ENCODE data around the gene HCRTR1. TPM values are rescaled to one million over a fixed set of nuclear protein-coding genes. Genes with fewer than 3 reads are reported as not detected.

HCRTR1 gene
- total and polyA plus RNA-seq, 10 of the 15 experiments (the other 5 are each of a cell fraction or from before 2014, with no cell fraction given): not detected

- WGBS (ENCODE audit: insufficient coverage, insufficient replicate concordance, low lambda C conversion rate, missing lambda C conversion rate): 59% methylated on average over 11 of the region's 11 CpGs
- no peaks in the 10 kb centered on the region for H4K20me1 ChIP-seq (ENCODE audit: control insufficient read depth, insufficient read depth)
- H3K4me1 ChIP-seq (ENCODE audit: control insufficient read depth, insufficient read depth, low read length): no peaks in the 10 kb centered on the region; the same call in 1 of the 2 replicates
- H2AFZ ChIP-seq (ENCODE audit: control insufficient read depth, low read depth, low read length): no peak overlapping the region
- ChIA-PET CTCF (interaction anchor here (0.9 to 7.3 kb wide), 15 partner anchors 12 to 219 kb away, joined by 3 to 61 read pairs (median 3); partner anchors contain the start of gene HCRTR1), POLR2A (interaction anchor here (2.0 kb wide), 1 partner anchor 27 kb away, joined by 8 read pairs; no protein-coding TSS in a partner anchor), RAD21 (ENCODE audit: unreplicated experiment) (interaction anchor here (1.1 to 2.1 kb wide), 4 partner anchors 21 to 219 kb away, joined by 4 to 5 read pairs (median 4); no protein-coding TSS in a partner anchor), SMC1A (ENCODE audit: uncharacterized antibody, unreplicated experiment) (interaction anchor here (0.5 to 1.7 kb wide), 10 partner anchors 9 to 149 kb away, joined by 3 to 6 read pairs (median 3); partner anchors contain the start of gene HCRTR1)
- intact Hi-C loops (cut with micrococcal nuclease; ENCODE audit: unreplicated experiment) (no loop called here), in situ Hi-C loops (cut with MboI) (no loop called here)
- H3K9me3 ChIP-seq (replicated peaks; ENCODE audit: control insufficient read depth, insufficient read depth, low read length): no peaks in the 10 kb centered on the region
- H3K79me2 ChIP-seq (ENCODE audit: control insufficient read depth, insufficient read depth, low read length): no peaks in the 10 kb centered on the region
- no peaks in the 10 kb centered on the region for H3K27me3 ChIP-seq (replicated peaks in 1 of 2; ENCODE audit: control insufficient read depth in 2 of 2, insufficient read depth in 2 of 2, low read length in 1 of 2)
- FAIRE-seq: no peak
- TF ChIP-seq STAT3 (IDR thresholded peaks at IDR 0.05; ENCODE audit: low read depth, low read length) (no peak), JUNB (IDR thresholded peaks at IDR 0.05) (no peak), KAT2A (conservative IDR thresholded peaks at IDR 0.05; ENCODE audit: control insufficient read depth, low read depth, low read length) (no peak), CBFB (IDR thresholded peaks at IDR 0.05; ENCODE audit: low read depth) (no peak), HDGF (IDR thresholded peaks at IDR 0.05) (no peak), BMI1 (IDR thresholded peaks at IDR 0.05; ENCODE audit: borderline replicate concordance) (no peak), SMAD5 (IDR thresholded peaks at IDR 0.05; ENCODE audit: low read depth) (no peak), MTA2 (IDR thresholded peaks at IDR 0.05; ENCODE audit: low read depth) (no peak), ZBED1 (IDR thresholded peaks at IDR 0.05; ENCODE audit: borderline replicate concordance) (no peak), ZNF622 (IDR thresholded peaks at IDR 0.05) (no peak), MXI1 (IDR thresholded peaks at IDR 0.05; ENCODE audit: low read depth, low read length) (no peak), CHD2 (IDR thresholded peaks at IDR 0.05; ENCODE audit: borderline replicate concordance, low read depth, low read length) (no peak), BCLAF1 (IDR thresholded peaks at IDR 0.05) (no peak)
- no peaks in the 10 kb centered on the region for H3K36me3 ChIP-seq (ENCODE audit: control insufficient read depth in 2 of 2, insufficient read depth in 2 of 2, low read length in 1 of 2)
- no peak overlapping the region for H3K9ac ChIP-seq (ENCODE audit: control insufficient read depth, insufficient read depth, low read length)
- no peak overlapping the region for H3K4me3 ChIP-seq
- ATAC-seq: no peak
- no peak for DNase-seq (ENCODE audit: low read depth, low spot score)
- no TSS peak for BruUV-seq (replicated peaks)
- H3K27ac ChIP-seq (ENCODE audit: control insufficient read depth, insufficient read depth): no peak overlapping the region
- H3K4me2 ChIP-seq (ENCODE audit: control insufficient read depth, insufficient read depth): no peak overlapping the region
Observed at GRCh38 chr1:31570228-31570627, 47.3 kb upstream of the HCRTR1 start.
